GM19193 (cell line): ENCODE measurements around the gene HCST.

Experiments used
- POLR2A ChIP-seq: IDR thresholded peaks from 4 replicates; pipeline ENCODE4 v1.6.1; 2011; ENCODE audit not compliant: insufficient read depth, insufficient read length; ENCODE audit errors: extremely low read depth

Gene HCST

GRCh38 chr19:35911790-35912189 is 9.5 kb downstream of the HCST start:
- no peak for TF ChIP-seq POLR2A

GRCh38 chr19:35913589-35913988 is 11.3 kb downstream of the HCST start:
- no peak for TF ChIP-seq POLR2A

GRCh38 chr19:35915443-35915842 is 13.1 kb downstream of the HCST start:
- no peak for TF ChIP-seq POLR2A

- no peak for TF ChIP-seq POLR2A
These were observed 17.0 kb downstream of the HCST start for GRCh38 chr19:35919306-35919705.

GRCh38 chr19:35921012-35921411 is 18.7 kb downstream of the HCST start:
- TF ChIP-seq POLR2A: no peak

- no peak for TF ChIP-seq POLR2A
These were observed 23.2 kb downstream of the HCST start for GRCh38 chr19:35925501-35925900.

- TF ChIP-seq POLR2A: no peak
These were observed 26.2 kb downstream of the HCST start for GRCh38 chr19:35928507-35928906.

- no peak for TF ChIP-seq POLR2A
These were observed 27.5 kb downstream of the HCST start for GRCh38 chr19:35929876-35930275.

- TF ChIP-seq POLR2A: peak; percentile 99
These were observed 29.0 kb downstream of the HCST start for GRCh38 chr19:35931161-35931873.

- no peak for TF ChIP-seq POLR2A
These were observed 29.5 kb downstream of the HCST start for GRCh38 chr19:35931874-35932202.

GRCh38 chr19:35932291-35932936 is 30.1 kb downstream of the HCST start:
- no peak for TF ChIP-seq POLR2A

- no peak for TF ChIP-seq POLR2A
These were observed 33.8 kb downstream of the HCST start, which contains the start of gene LRFN3 for GRCh38 chr19:35935911-35936737. LRFN3 (plus strand) TSS chr19:35936374; CDS start chr19:35939426, 3,052 bp downstream.

- no peak for TF ChIP-seq POLR2A
These were observed 34.5 kb downstream of the HCST start for GRCh38 chr19:35936738-35937268.

GRCh38 chr19:35937345-35938281 is 35.3 kb downstream of the HCST start:
- no peak for TF ChIP-seq POLR2A
